GM12878 (cell line): ENCODE data around the gene ZDHHC19. TPM values are rescaled to one million over a fixed set of nuclear protein-coding genes. Genes with fewer than 3 reads are reported as not detected.

Experiments used
- CBX3 ChIP-seq: fragments of 200-600 bp; sonication (generic); IDR thresholded peaks from 2 replicates; pipeline ENCODE4 v1.6.1; 2016; ENCODE audit warnings: low read depth, borderline replicate concordance
- ELK1 ChIP-seq: IDR thresholded peaks from 2 replicates; pipeline ENCODE4 v1.6.1; 2012; ENCODE audit warnings: low read depth, low read length, improper control_type of control experiment
- IKZF1 ChIP-seq: fragments of 450-650 bp; conservative IDR thresholded peaks from 2 replicates; pipeline ENCODE4 v1.6.1; 2017; ENCODE audit warnings: antibody characterized with exemption, mild to moderate bottlenecking
- MEF2A ChIP-seq: IDR thresholded peaks from 2 replicates; pipeline ENCODE4 v1.6.1; 2011; ENCODE audit warnings: low read depth, mild to moderate bottlenecking, low read length, moderate library complexity; ENCODE audit not compliant: insufficient read depth
- NFYA ChIP-seq: IDR thresholded peaks from 2 replicates; pipeline ENCODE4 v1.6.1; 2011; ENCODE audit warnings: low read depth, mild to moderate bottlenecking, low read length, improper control_type of control experiment, borderline replicate concordance
- SREBF2 ChIP-seq: IDR thresholded peaks from 2 replicates; pipeline ENCODE4 v1.6.1; 2012; ENCODE audit warnings: mild to moderate bottlenecking, low read length
- TAF1 ChIP-seq: IDR thresholded peaks from 2 replicates; pipeline ENCODE4 v1.6.1; 2011; ENCODE audit warnings: mild to moderate bottlenecking, low read depth, low read length, borderline replicate concordance
- ZBTB4 ChIP-seq: fragments of 450-650 bp; formaldehyde crosslinking; IDR thresholded peaks from 2 replicates; pipeline ENCODE4 v1.4.0; 2022; ENCODE audit warnings: mild to moderate bottlenecking, moderate library complexity
- polyA plus RNA-seq, 11 experiments: library from polyadenylated mRNA; depleted of rRNA in 4 of 11; unstranded in 6 of 11; stranded (reverse) in 5 of 11; fragments of >200 nt; fragmentation: Nextera tagmentation in 4 of 11; fragmentation: Illumina TruSeq in 1 of 11; extraction: Ambion mirVana in 4 of 11; extraction: Trizol in 1 of 11; gene quantifications; 1 replicate in 1 of 11; 2 replicates in 10 of 11; pipeline versions ENCODE4 v1.2.1 to v1.2.3, GENCODE V29; 2011 to 2016; ENCODE audit warnings: inconsistent platforms in 2 of 11, missing spikeins in 2 of 11, low read depth in 1 of 11
- total RNA-seq, 4 experiments: library from RNA; depleted of rRNA in 3 of 4; stranded (reverse); fragments of >200 nt in 3 of 4; fragmentation: Illumina TruSeq in 1 of 4; extraction: Trizol in 1 of 4; gene quantifications; 2 replicates each; pipeline versions ENCODE4 v1.2.1 to v1.2.3, GENCODE V29; 2013 to 2021
- TF ChIP-seq, protein P1 (sequence below): IDR thresholded peaks from 2 replicates; pipeline ENCODE4 v1.6.1; 2011; ENCODE audit warnings: mild to moderate bottlenecking, low read depth, low read length, moderate library complexity; ENCODE audit not compliant: insufficient replicate concordance

Gene ZDHHC19
- total and polyA plus RNA-seq, 10 of the 15 experiments (the other 5 are each of a cell fraction or from before 2014, with no cell fraction given), result 0.26 TPM; not detected in 9

DNA sequence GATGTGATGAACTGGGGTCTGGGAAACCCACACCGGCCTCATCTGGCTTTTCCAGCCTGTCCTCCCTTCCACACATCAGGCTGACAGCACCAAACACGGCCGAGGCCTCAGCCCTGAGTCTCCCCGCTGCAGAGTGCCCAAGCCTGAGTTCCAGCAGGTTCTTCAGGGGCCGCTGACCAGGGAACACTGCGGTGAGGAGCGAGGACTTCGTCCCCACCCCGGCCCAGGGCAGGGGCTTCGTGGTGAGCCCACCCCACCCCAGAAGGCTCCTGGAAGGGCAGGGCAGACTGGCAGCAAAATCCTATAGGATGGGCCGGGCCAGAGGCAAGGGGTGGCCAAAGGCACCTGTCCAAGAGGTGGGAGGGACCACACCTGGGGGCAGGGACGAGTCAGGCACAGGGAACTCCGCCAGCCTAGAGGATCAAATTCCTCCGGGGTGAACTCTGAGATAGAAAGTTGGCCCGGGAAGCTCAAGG is 4.9 kb upstream of the ZDHHC19 start, which contains the start of gene SLC51A (continued):
- TF ChIP-seq TAF1 (no peak), IKZF1 (no peak), NFYA (no peak), ZBTB4 (CRISPR knock-in tag) (no peak), ELK1 (no peak), CBX3 (no peak), SREBF2 (no peak), MEF2A (no peak)
- TF ChIP-seq, protein P1, sequence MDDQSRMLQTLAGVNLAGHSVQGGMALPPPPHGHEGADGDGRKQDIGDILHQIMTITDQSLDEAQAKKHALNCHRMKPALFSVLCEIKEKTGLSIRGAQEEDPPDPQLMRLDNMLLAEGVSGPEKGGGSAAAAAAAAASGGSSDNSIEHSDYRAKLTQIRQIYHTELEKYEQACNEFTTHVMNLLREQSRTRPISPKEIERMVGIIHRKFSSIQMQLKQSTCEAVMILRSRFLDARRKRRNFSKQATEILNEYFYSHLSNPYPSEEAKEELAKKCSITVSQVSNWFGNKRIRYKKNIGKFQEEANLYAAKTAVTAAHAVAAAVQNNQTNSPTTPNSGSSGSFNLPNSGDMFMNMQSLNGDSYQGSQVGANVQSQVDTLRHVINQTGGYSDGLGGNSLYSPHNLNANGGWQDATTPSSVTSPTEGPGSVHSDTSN, result no peak
